ENCODE measurements around the gene SCN1B. TPM values are rescaled to one million over a fixed set of nuclear protein-coding genes. Genes with fewer than 3 reads are reported as not detected.

The SCN1B gene
- total and polyA plus RNA-seq, 2 of the 13 experiments (the other 11 are each of a cell fraction or from before 2014, with no cell fraction given) = 2.7 to 20.1 TPM

- TF ChIP-seq NFKBIZ (CRISPR knock-in tag; IDR thresholded peaks at IDR 0.05) (peak; percentile 71; the same call in 1 of the 2 replicates), ZNF7 (CRISPR knock-in tag; IDR thresholded peaks at IDR 0.05) (no peak), ZNF547 (CRISPR knock-in tag; IDR thresholded peaks at IDR 0.05) (no peak), CENPT (CRISPR knock-in tag; IDR thresholded peaks at IDR 0.05; ENCODE audit: low read depth) (no peak), POLR2AphosphoS5 (IDR thresholded peaks at IDR 0.05; ENCODE audit: low read depth, low read length) (no peak; the same call in 1 of the 2 replicates), NFYC (CRISPR knock-in tag; IDR thresholded peaks at IDR 0.05) (no peak; the same call in 1 of the 2 replicates), ZBTB33 (CRISPR knock-in tag; IDR thresholded peaks at IDR 0.05) (peak; percentile 61; the same call in 1 of the 2 replicates), WIZ (CRISPR knock-in tag; IDR thresholded peaks at IDR 0.05) (no peak), SNAPC2 (CRISPR knock-in tag; IDR thresholded peaks at IDR 0.05) (no peak), ZNF646 (CRISPR knock-in tag; IDR thresholded peaks at IDR 0.05) (no peak), SP5 (CRISPR knock-in tag; IDR thresholded peaks at IDR 0.05; ENCODE audit: borderline replicate concordance, low read depth) (peak; percentile 98), MAZ (IDR thresholded peaks at IDR 0.05; ENCODE audit: borderline replicate concordance, low read depth, low read length) (peak; percentile 77; the same call in 1 of the 2 replicates), MAZ (CRISPR knock-in tag; IDR thresholded peaks at IDR 0.05; ENCODE audit: low read depth) (0 out of 2 replicates have a peak, but pooled peaks have one; percentile 36), NCOA5 (CRISPR knock-in tag; IDR thresholded peaks at IDR 0.05) (no peak), KAT2B (IDR thresholded peaks at IDR 0.05; ENCODE audit: borderline replicate concordance, low read depth, low read length) (no peak), GABPB1 (CRISPR knock-in tag; IDR thresholded peaks at IDR 0.05) (no peak), SMC3 (IDR thresholded peaks at IDR 0.05; ENCODE audit: low read length) (peak; percentile 15; the same call in 1 of the 2 replicates)
- TF ChIP-seq, protein P1, sequence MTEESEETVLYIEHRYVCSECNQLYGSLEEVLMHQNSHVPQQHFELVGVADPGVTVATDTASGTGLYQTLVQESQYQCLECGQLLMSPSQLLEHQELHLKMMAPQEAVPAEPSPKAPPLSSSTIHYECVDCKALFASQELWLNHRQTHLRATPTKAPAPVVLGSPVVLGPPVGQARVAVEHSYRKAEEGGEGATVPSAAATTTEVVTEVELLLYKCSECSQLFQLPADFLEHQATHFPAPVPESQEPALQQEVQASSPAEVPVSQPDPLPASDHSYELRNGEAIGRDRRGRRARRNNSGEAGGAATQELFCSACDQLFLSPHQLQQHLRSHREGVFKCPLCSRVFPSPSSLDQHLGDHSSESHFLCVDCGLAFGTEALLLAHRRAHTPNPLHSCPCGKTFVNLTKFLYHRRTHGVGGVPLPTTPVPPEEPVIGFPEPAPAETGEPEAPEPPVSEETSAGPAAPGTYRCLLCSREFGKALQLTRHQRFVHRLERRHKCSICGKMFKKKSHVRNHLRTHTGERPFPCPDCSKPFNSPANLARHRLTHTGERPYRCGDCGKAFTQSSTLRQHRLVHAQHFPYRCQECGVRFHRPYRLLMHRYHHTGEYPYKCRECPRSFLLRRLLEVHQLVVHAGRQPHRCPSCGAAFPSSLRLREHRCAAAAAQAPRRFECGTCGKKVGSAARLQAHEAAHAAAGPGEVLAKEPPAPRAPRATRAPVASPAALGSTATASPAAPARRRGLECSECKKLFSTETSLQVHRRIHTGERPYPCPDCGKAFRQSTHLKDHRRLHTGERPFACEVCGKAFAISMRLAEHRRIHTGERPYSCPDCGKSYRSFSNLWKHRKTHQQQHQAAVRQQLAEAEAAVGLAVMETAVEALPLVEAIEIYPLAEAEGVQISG (CRISPR knock-in tag; IDR thresholded peaks at IDR 0.05) = 0 out of 2 replicates have a peak, but pooled peaks have one; percentile 34
Measured at GRCh38 chr19:35006342-35006998, 23.8 kb upstream of the SCN1B start (continued).
